GM15510 (cell line): ENCODE data around the gene CD70.

Experiments
- POLR2A ChIP-seq: IDR thresholded peaks from 3 replicates; pipeline ENCODE4 v1.6.1; 2011; ENCODE audit warnings: borderline replicate concordance; ENCODE audit not compliant: insufficient read length; ENCODE audit errors: extremely low read depth

CD70 gene

DNA sequence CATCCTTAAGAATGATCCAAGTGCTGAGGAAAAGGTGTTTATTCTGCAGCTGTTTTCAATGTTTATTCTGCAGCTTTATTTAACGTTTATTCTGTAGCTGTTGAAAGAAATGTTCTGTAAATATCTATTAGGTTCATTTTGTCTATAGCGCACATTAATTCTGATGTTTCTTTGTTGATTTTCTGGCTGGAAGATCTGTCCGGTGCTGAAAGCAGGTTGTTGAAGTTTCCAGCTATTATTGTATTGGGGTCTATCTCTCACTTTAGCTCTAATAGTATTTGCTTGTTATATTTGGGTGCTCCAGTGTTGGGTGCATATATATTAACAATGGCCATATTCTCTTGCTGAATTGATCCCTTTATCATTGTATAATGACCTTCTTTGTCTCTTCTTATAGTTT lies 20.2 kb downstream of the CD70 start:
- no peak for TF ChIP-seq POLR2A

DNA sequence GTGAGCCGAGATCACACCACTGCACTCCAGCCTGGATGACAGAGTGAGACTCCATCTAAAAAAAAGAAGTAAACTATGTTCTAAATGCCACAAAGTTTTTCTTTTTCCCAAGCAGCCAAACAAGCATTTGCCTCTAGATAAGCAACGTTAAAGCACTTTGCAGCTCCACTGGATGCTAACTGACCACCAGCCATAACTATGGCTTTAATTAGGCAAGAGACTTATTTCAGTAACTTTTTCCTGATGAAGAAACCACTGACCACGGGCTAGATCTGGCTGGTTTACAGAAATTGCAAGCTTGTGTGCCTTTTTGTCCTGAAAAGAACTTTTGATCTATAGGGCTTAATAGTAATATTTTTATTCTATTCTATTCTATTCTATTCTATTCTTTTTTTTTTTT lies 22.1 kb downstream of the CD70 start:
- TF ChIP-seq POLR2A = no peak

DNA sequence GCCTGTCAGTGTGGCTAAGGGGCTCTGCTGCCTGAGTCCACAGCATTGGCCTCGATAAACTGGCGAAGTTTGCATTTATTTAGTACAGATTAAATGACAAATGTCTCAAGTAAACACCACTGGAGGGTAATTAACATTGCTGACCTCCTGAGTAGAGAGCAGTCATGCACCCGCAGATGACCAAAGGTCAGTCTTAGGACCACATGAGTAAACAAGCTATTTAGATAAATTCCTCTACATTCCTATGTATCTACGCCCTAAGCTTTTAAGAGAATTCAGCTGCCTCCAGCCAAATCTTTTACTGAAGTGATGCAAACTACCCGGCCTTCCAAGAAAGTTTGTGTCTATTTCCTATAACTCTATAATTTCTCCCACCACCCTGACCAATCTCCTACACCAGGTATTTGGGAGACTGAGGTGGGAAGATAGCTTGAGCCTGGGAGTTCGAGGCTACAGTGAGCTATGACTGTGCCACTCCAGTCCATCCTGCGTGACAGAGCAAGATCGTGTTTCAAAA lies 22.9 kb downstream of the CD70 start:
- TF ChIP-seq POLR2A = no peak

DNA sequence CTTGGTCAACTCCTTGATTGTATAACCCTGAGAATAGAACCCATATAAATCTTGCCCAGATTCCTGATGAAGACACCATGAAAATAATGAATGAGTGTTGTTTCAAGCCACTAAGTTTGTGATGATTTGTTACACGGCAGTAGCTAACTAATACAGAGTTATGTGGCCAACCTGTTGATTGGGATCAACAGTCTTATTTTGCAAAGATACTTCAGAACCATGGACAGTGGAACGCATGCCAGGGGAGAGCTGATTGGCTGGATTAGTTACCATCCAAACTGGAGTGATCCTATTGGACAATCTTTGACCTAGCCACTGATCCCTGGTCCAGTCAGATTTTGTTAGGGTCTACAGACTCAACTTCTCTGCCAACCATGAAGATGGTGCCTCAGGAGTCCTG lies 26.6 kb downstream of the CD70 start:
- no peak for TF ChIP-seq POLR2A

DNA sequence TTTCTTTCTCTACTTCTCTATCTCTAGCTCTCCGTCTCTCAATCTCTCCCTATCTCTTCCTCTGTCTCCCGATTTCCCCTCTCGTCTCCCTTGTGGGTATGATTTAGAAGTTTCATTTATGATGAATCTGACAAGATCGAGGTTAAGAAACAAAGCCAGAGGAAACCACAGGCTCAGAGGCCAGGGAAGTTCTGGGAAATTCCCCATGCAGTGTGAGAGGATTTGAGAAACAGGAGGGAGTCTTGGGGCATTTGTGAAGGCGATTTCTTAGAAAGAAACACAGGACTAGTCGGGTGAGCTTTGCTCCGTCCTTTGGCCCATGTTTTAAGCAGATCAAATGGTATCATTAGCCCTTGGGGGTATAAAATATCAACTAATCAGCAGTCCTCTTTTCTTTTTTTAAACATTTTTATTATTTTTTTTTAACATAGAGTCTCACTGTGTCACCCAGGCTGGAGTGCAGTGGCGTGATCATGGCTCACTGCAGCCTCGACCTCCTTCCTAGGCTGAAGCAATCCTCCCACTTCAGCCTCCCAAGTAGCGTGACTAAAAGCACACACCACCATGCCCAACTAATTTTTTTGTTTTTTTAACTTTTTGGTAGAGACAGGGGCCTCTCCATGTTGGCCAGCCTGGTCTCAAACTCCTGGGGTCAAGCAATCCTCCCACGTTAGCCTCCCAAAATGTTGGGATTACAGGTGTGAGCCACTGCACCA lies 34.3 kb downstream of the CD70 start:
- TF ChIP-seq POLR2A = no peak

DNA sequence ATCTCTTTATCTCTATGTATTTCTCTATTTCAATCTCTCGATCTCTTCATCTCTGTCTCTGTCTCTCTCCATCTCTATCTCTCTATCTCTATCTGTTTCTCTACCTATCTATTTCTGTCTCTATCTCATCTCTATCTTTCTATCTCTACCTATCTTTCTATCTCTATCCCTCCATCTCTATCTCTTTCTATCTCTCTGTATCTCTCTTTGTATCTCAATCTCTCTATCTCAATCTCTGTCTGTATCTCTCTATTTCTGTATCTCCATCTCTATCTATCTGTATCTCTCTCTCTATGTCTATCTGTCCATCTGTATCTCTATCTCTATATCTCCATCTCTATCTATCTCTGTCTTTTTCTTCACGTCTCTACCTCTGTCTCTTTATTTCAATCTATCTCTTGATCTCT lies 34.9 kb downstream of the CD70 start:
- TF ChIP-seq POLR2A = no peak

DNA sequence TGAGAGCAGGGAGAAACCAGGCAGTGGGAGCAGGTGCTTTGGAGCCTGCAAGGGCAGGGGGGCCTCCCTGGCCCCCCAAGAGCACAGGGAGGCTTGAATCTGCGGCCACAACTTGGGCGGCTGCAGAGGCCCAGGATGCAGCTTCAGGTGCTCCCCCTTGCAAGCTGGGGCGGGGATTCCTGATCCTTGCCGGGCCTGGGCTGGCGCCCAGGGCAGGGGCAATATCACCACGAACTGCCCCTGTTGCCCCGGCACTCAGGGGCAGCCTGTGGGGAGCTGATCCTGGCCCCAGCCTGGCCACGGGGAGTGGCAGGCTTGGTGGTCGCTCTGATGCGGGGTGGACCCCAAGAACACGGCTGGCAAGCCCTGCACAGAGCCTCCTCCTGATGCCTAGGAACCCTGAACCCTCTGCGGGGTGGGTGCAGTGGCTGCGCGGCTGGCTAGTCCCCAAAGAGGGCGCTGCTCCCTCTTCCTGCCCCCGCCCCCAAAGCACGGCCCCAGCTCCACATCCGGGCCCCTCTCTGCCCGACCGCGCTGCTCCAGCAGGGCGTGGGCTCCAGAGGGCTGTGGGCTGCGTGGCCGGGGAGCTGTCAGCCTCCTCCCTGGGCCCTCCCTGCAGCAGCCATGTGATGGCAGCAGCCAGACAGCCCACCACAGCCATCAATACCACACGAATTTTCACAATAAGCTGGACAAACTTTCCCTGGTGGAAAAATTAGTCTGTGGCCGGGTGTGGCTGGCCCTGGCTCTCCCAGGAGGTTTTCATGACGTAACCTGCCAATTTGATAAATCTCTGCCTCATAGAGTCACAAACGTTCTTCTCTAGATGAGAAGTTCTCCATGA lies 39.1 kb downstream of the CD70 start:
- peak; percentile 36 for TF ChIP-seq POLR2A

DNA sequence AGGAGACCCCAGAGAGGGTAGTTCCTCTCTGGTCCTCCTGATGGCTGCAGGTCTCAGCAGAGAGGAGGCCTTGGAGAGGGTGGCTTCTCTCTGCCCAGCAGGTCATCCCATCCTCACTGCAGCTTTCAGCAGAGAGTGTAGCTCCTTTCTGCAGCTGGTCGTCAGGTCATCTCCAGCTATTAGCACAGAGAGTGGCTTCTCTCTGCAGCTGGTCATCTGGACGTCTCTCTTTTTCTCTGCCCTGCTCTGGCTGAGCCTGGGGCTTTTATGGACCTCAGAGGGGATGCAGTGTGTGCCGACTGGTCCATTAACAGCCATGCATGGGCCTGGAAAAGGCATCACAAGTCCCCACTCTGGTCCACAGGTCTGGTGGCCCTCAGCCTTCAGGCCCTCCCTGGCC lies 39.9 kb downstream of the CD70 start:
- TF ChIP-seq POLR2A = no peak

DNA sequence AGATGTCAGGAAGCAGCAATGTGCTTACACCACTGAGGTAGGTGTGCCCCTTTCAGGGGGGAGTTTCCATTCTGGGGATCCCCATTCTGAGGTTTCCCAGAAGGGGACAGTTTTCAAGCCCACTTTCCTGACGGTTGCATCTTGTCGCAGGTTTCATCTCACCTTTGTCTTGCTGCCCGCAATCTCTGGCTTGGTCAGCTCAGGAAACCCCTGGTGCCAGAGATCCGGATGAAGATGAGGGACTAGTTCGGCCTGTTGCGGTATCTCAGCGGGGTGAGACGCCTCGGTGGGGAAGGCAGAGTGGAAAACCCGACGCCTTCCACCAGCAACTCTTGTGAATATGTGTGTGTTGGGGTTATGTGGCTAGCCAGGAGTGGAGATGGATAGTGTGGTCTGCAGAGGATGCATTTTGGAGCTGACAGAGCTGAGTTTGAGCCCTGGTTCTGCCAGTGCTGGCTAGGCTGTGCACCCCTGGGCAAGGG lies 47.0 kb downstream of the CD70 start:
- TF ChIP-seq POLR2A = no peak

DNA sequence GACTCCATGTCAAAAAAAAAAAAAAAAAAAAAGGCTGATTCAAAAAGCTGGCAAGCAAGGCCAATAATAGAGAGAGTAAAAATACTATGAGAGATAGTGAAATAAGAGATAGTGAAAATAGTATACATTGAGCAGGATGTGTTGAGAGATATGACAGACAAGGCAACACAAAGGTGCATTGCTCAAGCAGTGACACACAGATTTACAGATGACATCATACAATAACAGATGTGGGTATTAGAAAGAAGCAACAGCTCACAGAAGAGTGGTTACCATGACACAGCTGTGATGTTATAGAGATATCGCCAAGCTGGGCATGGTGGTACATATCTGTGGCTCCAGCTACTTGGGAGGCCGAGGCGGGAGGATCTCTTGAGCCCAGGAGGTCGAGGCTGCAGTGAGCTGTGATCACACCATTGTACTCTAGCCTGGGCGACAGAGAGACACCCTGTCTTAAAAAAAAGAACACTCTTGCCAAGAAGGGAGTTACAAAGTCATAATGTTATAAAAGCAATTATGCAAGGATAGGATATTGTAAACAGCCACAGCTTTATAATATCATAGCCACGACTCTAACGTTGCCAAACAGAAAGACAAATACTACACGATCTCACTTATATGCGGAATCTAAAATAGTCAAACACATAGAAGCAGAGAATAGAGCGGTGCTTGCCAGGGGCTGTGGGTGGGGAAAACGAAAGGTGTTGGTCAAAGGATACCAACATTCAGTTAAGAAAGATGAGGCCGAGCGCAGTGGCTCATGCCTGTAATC lies 49.8 kb downstream of the CD70 start:
- no peak for TF ChIP-seq POLR2A

DNA sequence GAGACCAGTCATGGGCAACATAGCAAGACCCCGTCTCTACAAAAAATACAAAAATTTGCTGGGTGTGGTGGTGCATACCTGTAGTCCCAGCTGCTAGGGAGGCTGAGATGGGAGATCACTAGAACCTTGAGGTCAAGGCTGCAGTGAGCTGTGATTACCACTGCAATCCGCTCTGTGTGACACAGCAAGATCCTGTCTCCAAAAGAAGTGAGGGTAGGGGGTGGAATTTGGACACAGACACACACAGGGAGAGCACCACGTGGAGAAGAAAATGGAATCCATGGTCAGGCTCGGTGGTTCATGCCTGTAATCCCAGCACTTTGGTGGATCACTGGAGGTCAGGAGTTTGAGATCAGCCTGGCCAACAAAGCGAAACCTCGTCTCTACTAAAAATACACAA lies 51.4 kb downstream of the CD70 start:
- TF ChIP-seq POLR2A = no peak
